Measurements from ENCODE around the gene SOX11.

Gene SOX11

GRCh38 chr2:5736050-5736449, 43.9 kb downstream of the SOX11 start:
- no peak overlapping the region for H3K27ac ChIP-seq
- TF ChIP-seq, protein P1, sequence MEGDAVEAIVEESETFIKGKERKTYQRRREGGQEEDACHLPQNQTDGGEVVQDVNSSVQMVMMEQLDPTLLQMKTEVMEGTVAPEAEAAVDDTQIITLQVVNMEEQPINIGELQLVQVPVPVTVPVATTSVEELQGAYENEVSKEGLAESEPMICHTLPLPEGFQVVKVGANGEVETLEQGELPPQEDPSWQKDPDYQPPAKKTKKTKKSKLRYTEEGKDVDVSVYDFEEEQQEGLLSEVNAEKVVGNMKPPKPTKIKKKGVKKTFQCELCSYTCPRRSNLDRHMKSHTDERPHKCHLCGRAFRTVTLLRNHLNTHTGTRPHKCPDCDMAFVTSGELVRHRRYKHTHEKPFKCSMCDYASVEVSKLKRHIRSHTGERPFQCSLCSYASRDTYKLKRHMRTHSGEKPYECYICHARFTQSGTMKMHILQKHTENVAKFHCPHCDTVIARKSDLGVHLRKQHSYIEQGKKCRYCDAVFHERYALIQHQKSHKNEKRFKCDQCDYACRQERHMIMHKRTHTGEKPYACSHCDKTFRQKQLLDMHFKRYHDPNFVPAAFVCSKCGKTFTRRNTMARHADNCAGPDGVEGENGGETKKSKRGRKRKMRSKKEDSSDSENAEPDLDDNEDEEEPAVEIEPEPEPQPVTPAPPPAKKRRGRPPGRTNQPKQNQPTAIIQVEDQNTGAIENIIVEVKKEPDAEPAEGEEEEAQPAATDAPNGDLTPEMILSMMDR (IDR thresholded peaks at IDR 0.05): no peak
- no peak for TF ChIP-seq ZFX (IDR thresholded peaks at IDR 0.05; ENCODE audit: borderline replicate concordance)

DNA sequence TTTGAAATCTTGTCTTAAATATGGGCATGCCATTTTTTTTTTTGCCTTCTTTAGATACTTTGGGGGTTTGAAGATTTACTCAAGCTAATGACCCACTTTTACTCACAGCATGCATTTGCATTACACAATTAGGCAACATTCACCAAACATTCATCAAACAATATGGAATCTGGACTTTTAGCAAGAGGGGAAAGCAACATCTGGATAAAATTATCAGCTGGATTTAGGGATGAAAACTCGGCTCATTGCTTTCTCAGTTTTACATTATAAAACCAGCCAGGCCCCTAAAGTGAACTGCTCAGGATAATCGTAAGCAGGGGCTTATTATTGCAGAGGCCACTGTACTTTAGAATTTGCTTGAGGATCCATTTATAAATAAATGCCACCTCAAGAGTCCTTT, 44.7 kb downstream of the SOX11 start:
- no peak for TF ChIP-seq ZFX (IDR thresholded peaks at IDR 0.05; ENCODE audit: borderline replicate concordance)
- TF ChIP-seq, protein P1 (IDR thresholded peaks at IDR 0.05): no peak
- H3K27ac ChIP-seq: no peak overlapping the region

DNA sequence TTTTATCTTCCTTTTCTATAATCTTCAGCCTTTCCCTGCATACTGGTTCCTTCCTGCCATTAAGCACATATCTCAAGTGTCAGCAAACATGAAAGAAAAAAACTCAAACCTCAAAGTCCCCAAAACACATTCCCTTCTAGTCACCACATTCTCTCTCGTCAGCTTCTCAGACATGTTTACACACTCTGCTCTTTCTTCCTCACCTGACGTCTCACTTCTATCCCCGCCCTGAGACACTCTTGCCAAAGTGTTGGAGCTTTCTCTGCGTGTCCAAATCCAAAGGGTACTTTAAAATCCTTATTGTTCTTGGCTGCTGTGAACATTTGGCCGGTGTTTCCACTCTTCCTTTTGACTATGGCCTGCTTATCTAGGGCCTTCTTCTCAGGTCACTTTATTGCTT, 47.9 kb downstream of the SOX11 start:
- H3K27ac ChIP-seq: no peak overlapping the region
- TF ChIP-seq, protein P1 (IDR thresholded peaks at IDR 0.05): no peak
- no peak for TF ChIP-seq ZFX (IDR thresholded peaks at IDR 0.05; ENCODE audit: borderline replicate concordance)

DNA sequence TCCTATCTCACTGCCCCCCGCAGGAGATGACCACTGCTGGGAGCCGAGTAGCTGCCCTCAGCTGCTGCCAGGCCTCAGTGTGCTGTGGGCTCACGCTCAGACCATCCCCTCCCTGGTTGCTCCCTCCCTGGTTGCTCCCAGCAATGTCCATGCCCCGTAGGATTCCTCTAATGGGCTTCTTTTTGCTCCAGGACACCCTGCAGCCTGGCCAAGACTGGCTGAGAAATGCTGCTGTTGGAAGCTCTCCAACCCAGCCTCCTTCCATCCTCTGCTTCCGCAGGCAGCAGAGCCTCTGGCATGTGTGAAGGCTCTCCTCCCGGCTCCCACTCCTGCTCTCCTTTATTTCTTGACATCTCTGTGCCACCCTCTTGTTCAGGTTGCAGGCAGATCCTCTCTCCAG, 48.6 kb downstream of the SOX11 start:
- TF ChIP-seq, protein P1 (IDR thresholded peaks at IDR 0.05): no peak
- TF ChIP-seq ZFX (IDR thresholded peaks at IDR 0.05; ENCODE audit: borderline replicate concordance): no peak
- H3K27ac ChIP-seq: no peak overlapping the region

GRCh38 chr2:5741242-5741641, 49.1 kb downstream of the SOX11 start:
- no peak overlapping the region for H3K27ac ChIP-seq
- TF ChIP-seq, protein P1 (IDR thresholded peaks at IDR 0.05): no peak
- TF ChIP-seq ZFX (IDR thresholded peaks at IDR 0.05; ENCODE audit: borderline replicate concordance): no peak

DNA sequence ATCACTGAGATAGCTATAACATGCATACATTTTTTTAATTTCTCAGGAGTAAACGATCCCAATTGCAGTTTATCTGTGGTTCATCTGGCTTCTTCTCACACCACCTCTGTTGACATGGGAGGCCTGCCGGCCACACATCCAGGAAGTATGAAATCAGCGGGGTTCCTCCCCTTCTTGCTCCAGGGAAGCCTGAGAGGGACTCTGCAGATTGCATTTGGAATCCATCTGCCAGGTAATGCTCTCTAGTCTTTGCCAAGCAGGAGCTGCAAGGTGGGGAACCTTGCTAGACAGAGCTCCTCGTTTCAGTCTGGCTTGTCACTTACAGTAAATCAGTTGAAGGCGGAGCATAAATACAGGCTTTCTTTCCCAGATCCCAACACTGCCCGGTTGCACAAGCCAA, 49.9 kb downstream of the SOX11 start:
- H3K27ac ChIP-seq: no peak overlapping the region
- TF ChIP-seq, protein P1 (IDR thresholded peaks at IDR 0.05): no peak
- TF ChIP-seq ZFX (IDR thresholded peaks at IDR 0.05; ENCODE audit: borderline replicate concordance): no peak

- TF ChIP-seq ZFX (IDR thresholded peaks at IDR 0.05; ENCODE audit: borderline replicate concordance): no peak
- TF ChIP-seq, protein P1 (IDR thresholded peaks at IDR 0.05): no peak
- no peak overlapping the region for H3K27ac ChIP-seq
Observed at GRCh38 chr2:5748391-5748790, 56.2 kb downstream of the SOX11 start.
